Epithelial cell of esophagus (primary cell): Measurements from ENCODE around the gene SLC7A6OS.
"Not testable (repeated sequence)": the region's sequence is repeated elsewhere in the genome, so short reads cannot be mapped to it uniquely, and the experiment has no call there.

Experiments
- DNase-seq: peaks from one replicate; pipeline ENCODE4 v3.0.0; 2010; ENCODE audit warnings: low read depth
- H3K4me3 ChIP-seq: 2 replicates; pipeline ENCODE4 v1.5.1; 2011; ENCODE audit warnings: mild to moderate bottlenecking, low read length, control low read depth
- CTCF ChIP-seq: IDR thresholded peaks from 2 replicates; pipeline ENCODE4 v1.5.1; 2011; ENCODE audit warnings: low read depth, mild to moderate bottlenecking, low read length, control low read depth, inconsistent platforms; ENCODE audit not compliant: insufficient read depth; ENCODE audit errors: missing control alignments

SLC7A6OS gene

GRCh38 chr16:68296291-68296690, 14.5 kb downstream of the SLC7A6OS start:
- no peak for DNase-seq
- no peak for TF ChIP-seq CTCF
- H3K4me3 ChIP-seq: no peak overlapping the region

- no peak for TF ChIP-seq CTCF
- H3K4me3 ChIP-seq: no peak overlapping the region
- no peak for DNase-seq
Measured at GRCh38 chr16:68292425-68292824, 18.3 kb downstream of the SLC7A6OS start.

GRCh38 chr16:68291227-68291626, 19.5 kb downstream of the SLC7A6OS start:
- H3K4me3 ChIP-seq: no peak overlapping the region
- TF ChIP-seq CTCF: no peak
- no peak for DNase-seq

- no peak for DNase-seq
- H3K4me3 ChIP-seq: no peak overlapping the region
- TF ChIP-seq CTCF: no peak
Measured at GRCh38 chr16:68290450-68290849, 20.3 kb downstream of the SLC7A6OS start.

- no peak for TF ChIP-seq CTCF
- no peak overlapping the region for H3K4me3 ChIP-seq
- DNase-seq: no peak
Measured at GRCh38 chr16:68289621-68290329, 21.0 kb downstream of the SLC7A6OS start.

- DNase-seq: no peak
- TF ChIP-seq CTCF: no peak
- no peak overlapping the region for H3K4me3 ChIP-seq
Measured at GRCh38 chr16:68289202-68289601, 21.5 kb downstream of the SLC7A6OS start.

- H3K4me3 ChIP-seq, DNase-seq: not testable (repeated sequence)
Measured at GRCh38 chr16:68288796-68289195, 21.9 kb downstream of the SLC7A6OS start.
